HepG2 (cell line): ENCODE data around the gene CCDC201. TPM values are rescaled to one million over a fixed set of nuclear protein-coding genes. Genes with fewer than 3 reads are reported as not detected.

Experiments
- AKAP8 ChIP-seq: sonication (generic); formaldehyde crosslinking; IDR thresholded peaks from 2 replicates; pipeline ENCODE4 v1.5.1; 2020; ENCODE audit warnings: mild to moderate bottlenecking, missing genetic modification reagents
- BRCA1 ChIP-seq: sonication (generic); formaldehyde crosslinking; IDR thresholded peaks from 2 replicates; pipeline ENCODE4 v1.4.0; 2020; ENCODE audit warnings: missing genetic modification reagents
- ELF4 ChIP-seq: sonication (generic); formaldehyde crosslinking; IDR thresholded peaks from 2 replicates; pipeline ENCODE4 v1.5.0; 2020; ENCODE audit warnings: missing genetic modification reagents, mild to moderate bottlenecking, moderate library complexity, borderline replicate concordance
- FLYWCH1 ChIP-seq: sonication (generic); formaldehyde crosslinking; IDR thresholded peaks from 2 replicates; pipeline ENCODE4 v1.8.1; 2023; ENCODE audit warnings: mild to moderate bottlenecking, missing genetic modification reagents
- FOXO1 ChIP-seq: sonication (generic); formaldehyde crosslinking; IDR thresholded peaks from 2 replicates; pipeline ENCODE4 v1.4.0; 2020; ENCODE audit warnings: missing genetic modification reagents
- GATA4 ChIP-seq: sonication (generic); IDR thresholded peaks from 2 replicates; pipeline ENCODE4 v1.6.1; 2016; ENCODE audit warnings: antibody characterized with exemption, low read depth, borderline replicate concordance
- HNRNPUL1 ChIP-seq: fragments of 200-400 bp; formaldehyde crosslinking; IDR thresholded peaks from 2 replicates; pipeline ENCODE4 v1.6.1; 2017; ENCODE audit warnings: low read depth, mild to moderate bottlenecking, low read length, moderate library complexity
- HOXA7 ChIP-seq: sonication (generic); formaldehyde crosslinking; IDR thresholded peaks from 2 replicates; pipeline ENCODE4 v1.8.1; 2022; ENCODE audit warnings: mild to moderate bottlenecking, missing genetic modification reagents, moderate library complexity
- ISX ChIP-seq: sonication (generic); formaldehyde crosslinking; conservative IDR thresholded peaks from 2 replicates; pipeline ENCODE4 v1.5.0; 2020; ENCODE audit warnings: missing genetic modification reagents
- JUNB ChIP-seq: sonication (generic); formaldehyde crosslinking; IDR thresholded peaks from 2 replicates; pipeline ENCODE4 v1.8.0; 2022; ENCODE audit warnings: missing genetic modification reagents, mild to moderate bottlenecking, borderline replicate concordance
- MIER3 ChIP-seq: IDR thresholded peaks from 2 replicates; pipeline ENCODE4 v1.6.1; 2016; ENCODE audit warnings: missing compliant biosample characterization, borderline replicate concordance
- RBFOX2 ChIP-seq: fragments of 200-400 bp; formaldehyde crosslinking; IDR thresholded peaks from 2 replicates; pipeline ENCODE4 v1.6.1; 2017; ENCODE audit warnings: low read depth, mild to moderate bottlenecking, low read length
- SP5 ChIP-seq: IDR thresholded peaks from 2 replicates; pipeline ENCODE4 v1.6.1; 2016; ENCODE audit warnings: low read depth, borderline replicate concordance
- SRF ChIP-seq: IDR thresholded peaks from 2 replicates; pipeline ENCODE4 v1.6.1; 2011; ENCODE audit warnings: mild to moderate bottlenecking, low read depth, low read length, moderate library complexity
- TARDBP ChIP-seq: sonication (generic); formaldehyde crosslinking; IDR thresholded peaks from 2 replicates; pipeline ENCODE4 v1.8.0; 2022; ENCODE audit warnings: mild to moderate bottlenecking, missing genetic modification reagents
- TEAD2 ChIP-seq: sonication (generic); formaldehyde crosslinking; IDR thresholded peaks from 2 replicates; pipeline ENCODE4 v1.9.0; 2021; ENCODE audit warnings: missing genetic modification reagents
- THAP11 ChIP-seq: IDR thresholded peaks from 2 replicates; pipeline ENCODE4 v1.6.1; 2016; ENCODE audit warnings: missing biosample characterization, missing genetic modification reagents
- YEATS2 ChIP-seq: sonication (generic); formaldehyde crosslinking; IDR thresholded peaks from 2 replicates; pipeline ENCODE4 v1.4.0; 2020; ENCODE audit warnings: missing genetic modification reagents, borderline replicate concordance
- ZBTB2 ChIP-seq: sonication (generic); formaldehyde crosslinking; IDR thresholded peaks from 2 replicates; pipeline ENCODE4 v1.8.0; 2022; ENCODE audit warnings: low read depth, missing genetic modification reagents
- ZNF737 ChIP-seq: sonication (generic); formaldehyde crosslinking; IDR thresholded peaks from 2 replicates; pipeline ENCODE4 v1.5.0; 2020; ENCODE audit warnings: missing genetic modification reagents, mild to moderate bottlenecking, borderline replicate concordance
- ZNF749 ChIP-seq: sonication (generic); formaldehyde crosslinking; IDR thresholded peaks from 2 replicates; pipeline ENCODE4 v1.8.0; 2022; ENCODE audit warnings: mild to moderate bottlenecking, missing genetic modification reagents, moderate library complexity, borderline replicate concordance
- ZNF790 ChIP-seq: sonication (generic); formaldehyde crosslinking; IDR thresholded peaks from 2 replicates; pipeline ENCODE4 v1.8.0; 2022; ENCODE audit warnings: missing genetic modification reagents, mild to moderate bottlenecking, borderline replicate concordance
- ZNF850 ChIP-seq: sonication (generic); formaldehyde crosslinking; conservative IDR thresholded peaks from 2 replicates; pipeline ENCODE4 v1.9.0; 2021; ENCODE audit warnings: mild to moderate bottlenecking, missing genetic modification reagents
- ZNF891 ChIP-seq: sonication (generic); formaldehyde crosslinking; IDR thresholded peaks from 2 replicates; pipeline ENCODE4 v1.5.0; 2020; ENCODE audit warnings: mild to moderate bottlenecking, missing genetic modification reagents
- polyA plus RNA-seq, 8 experiments: library from polyadenylated mRNA; depleted of rRNA in 3 of 8; stranded (reverse) in 7 of 8; unstranded in 1 of 8; fragments of >200 nt; fragmentation: Illumina TruSeq in 4 of 8; extraction: Trizol in 4 of 8; gene quantifications; 2 replicates each; pipeline versions ENCODE4 v1.2.1 to v1.2.3, GENCODE V29; 2011 to 2016; ENCODE audit warnings: low read depth in 4 of 8, missing spikeins in 1 of 8, mixed read lengths in 1 of 8; ENCODE audit not compliant: insufficient read depth in 1 of 8
- total RNA-seq, 5 experiments: library from RNA; depleted of rRNA; stranded (reverse); fragments of >200 nt; fragmentation: Illumina TruSeq; extraction: Trizol; gene quantifications; 2 replicates each; pipeline ENCODE4 v1.2.3, GENCODE V29; 2016; ENCODE audit warnings: low read depth in 1 of 5
- TF ChIP-seq, protein P1 (sequence below): sonication (generic); formaldehyde crosslinking; IDR thresholded peaks from 2 replicates; pipeline ENCODE4 v1.5.0; 2020; ENCODE audit warnings: missing genetic modification reagents

Gene CCDC201
- total and polyA plus RNA-seq, 2 of the 13 experiments (the other 11 are each of a cell fraction or from before 2014, with no cell fraction given): 0.92 TPM; not detected in 1

DNA sequence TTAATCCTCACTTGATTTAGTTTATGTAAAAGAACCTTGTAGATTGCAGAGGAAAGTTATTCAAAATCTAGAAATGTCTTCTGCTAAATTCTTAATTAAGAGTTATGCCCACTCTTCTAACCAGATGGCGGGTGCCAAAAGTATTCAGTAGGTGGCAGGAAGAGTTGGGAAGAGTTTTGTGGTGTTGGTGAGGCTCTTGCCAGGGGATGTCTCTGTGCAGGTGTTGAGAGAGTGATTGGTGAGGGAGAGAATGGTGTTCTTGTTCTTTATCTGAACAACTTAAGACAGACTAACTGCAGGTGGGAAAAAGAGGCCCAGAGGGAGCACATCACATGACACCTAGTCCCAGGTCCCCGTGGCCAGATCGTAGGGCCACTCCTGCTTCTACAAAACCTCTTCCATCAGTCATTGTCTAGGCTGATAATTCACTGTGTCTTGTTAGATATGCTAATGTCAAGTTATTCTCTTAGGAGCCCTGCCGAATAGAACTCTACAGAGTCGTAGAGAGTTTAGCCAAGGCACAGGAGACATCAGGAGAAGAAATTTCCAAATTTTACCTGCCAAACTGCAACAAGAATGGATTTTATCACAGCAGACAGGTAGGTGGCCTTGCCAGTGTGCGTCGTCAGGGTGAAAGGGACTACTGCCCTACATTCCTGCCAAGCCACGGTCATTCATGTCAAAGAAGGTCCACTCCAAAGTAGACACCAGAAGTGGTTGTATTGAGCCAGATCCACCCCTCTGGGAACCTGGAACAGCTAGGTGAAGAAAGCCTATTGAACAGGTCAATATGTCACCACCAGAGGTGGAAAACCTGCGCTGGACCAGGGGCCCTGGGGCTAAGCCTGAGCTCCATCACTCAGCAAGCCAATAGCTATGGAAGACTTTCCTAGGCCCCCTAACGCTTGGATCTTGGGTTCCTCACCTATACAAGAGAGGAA lies 18.9 kb upstream of the CCDC201 start (continued):
- TF ChIP-seq YEATS2 (CRISPR knock-in tag) (peak; percentile 17; the same call in 1 of the 2 replicates), ELF4 (CRISPR knock-in tag) (peak; percentile 84; the same call in 1 of the 2 replicates), ZNF790 (CRISPR knock-in tag) (0 out of 2 replicates have a peak, but pooled peaks have one; percentile 41), GATA4 (peak; percentile 40; the same call in 1 of the 2 replicates), ZNF749 (peak; percentile 10; the same call in 1 of the 2 replicates), ZNF737 (peak; percentile 78), MIER3 (CRISPR knock-in tag) (no peak; the same call in 1 of the 2 replicates), FLYWCH1 (CRISPR knock-in tag) (peak; percentile 24), ZNF850 (CRISPR knock-in tag) (no peak), ISX (CRISPR knock-in tag) (0 out of 2 replicates have a peak, but pooled peaks have one; percentile 42), SP5 (CRISPR knock-in tag) (0 out of 2 replicates have a peak, but pooled peaks have one; percentile 10), TARDBP (CRISPR knock-in tag) (peak; percentile 42; the same call in 1 of the 2 replicates), AKAP8 (peak; percentile 80), ZBTB2 (peak; percentile 64), HOXA7 (0 out of 2 replicates have a peak, but pooled peaks have one; percentile 21), TEAD2 (CRISPR knock-in tag) (no peak), HNRNPUL1 (no peak), ZNF891 (CRISPR knock-in tag) (peak; percentile 68; the same call in 1 of the 2 replicates), SRF (no peak), JUNB (CRISPR knock-in tag) (peak; percentile 50; the same call in 1 of the 2 replicates), FOXO1 (CRISPR knock-in tag) (no peak), THAP11 (peak; percentile 42; the same call in 1 of the 2 replicates), BRCA1 (CRISPR knock-in tag) (peak; percentile 16), RBFOX2 (peak; percentile 90)
- TF ChIP-seq, protein P1, sequence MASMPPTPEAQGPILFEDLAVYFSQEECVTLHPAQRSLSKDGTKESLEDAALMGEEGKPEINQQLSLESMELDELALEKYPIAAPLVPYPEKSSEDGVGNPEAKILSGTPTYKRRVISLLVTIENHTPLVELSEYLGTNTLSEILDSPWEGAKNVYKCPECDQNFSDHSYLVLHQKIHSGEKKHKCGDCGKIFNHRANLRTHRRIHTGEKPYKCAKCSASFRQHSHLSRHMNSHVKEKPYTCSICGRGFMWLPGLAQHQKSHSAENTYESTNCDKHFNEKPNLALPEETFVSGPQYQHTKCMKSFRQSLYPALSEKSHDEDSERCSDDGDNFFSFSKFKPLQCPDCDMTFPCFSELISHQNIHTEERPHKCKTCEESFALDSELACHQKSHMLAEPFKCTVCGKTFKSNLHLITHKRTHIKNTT (CRISPR knock-in tag): no peak
